ENCODE measurements around the gene BPGM.

Gene BPGM

DNA sequence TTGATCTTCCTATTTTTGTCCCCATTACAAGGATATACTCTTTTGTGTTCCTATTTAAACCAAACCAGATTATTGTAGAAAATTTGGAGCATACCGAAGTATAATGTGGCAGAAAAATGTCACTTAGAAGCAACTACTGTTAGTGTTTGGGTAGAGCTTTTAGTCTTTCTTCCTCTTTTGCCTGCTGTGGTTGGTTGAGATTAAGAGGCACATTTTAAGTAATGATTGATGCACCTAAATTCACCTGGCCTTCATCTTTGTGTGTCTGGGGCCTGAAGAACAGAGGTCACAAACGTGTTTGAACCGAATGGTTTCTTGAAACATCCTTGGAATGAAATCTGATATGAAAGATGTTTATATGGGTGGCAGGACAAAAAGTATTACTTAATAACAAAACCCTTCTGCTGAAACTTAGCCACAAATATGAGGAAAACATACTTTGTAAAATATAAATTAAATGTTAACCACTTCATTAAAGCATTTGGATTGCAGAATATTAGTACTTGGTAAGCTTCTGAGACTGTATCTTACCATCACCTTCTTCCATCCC is 2.6 kb downstream of the BPGM start:
- TF ChIP-seq, protein P1, sequence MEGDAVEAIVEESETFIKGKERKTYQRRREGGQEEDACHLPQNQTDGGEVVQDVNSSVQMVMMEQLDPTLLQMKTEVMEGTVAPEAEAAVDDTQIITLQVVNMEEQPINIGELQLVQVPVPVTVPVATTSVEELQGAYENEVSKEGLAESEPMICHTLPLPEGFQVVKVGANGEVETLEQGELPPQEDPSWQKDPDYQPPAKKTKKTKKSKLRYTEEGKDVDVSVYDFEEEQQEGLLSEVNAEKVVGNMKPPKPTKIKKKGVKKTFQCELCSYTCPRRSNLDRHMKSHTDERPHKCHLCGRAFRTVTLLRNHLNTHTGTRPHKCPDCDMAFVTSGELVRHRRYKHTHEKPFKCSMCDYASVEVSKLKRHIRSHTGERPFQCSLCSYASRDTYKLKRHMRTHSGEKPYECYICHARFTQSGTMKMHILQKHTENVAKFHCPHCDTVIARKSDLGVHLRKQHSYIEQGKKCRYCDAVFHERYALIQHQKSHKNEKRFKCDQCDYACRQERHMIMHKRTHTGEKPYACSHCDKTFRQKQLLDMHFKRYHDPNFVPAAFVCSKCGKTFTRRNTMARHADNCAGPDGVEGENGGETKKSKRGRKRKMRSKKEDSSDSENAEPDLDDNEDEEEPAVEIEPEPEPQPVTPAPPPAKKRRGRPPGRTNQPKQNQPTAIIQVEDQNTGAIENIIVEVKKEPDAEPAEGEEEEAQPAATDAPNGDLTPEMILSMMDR (IDR thresholded peaks at IDR 0.05; ENCODE audit: control insufficient read depth, extremely low read depth, insufficient read depth) = no peak
- H3K4me3 ChIP-seq (ENCODE audit: low read depth, low read length) = no peak overlapping the region
- no peak for DNase-seq (ENCODE audit: low read depth)

DNA sequence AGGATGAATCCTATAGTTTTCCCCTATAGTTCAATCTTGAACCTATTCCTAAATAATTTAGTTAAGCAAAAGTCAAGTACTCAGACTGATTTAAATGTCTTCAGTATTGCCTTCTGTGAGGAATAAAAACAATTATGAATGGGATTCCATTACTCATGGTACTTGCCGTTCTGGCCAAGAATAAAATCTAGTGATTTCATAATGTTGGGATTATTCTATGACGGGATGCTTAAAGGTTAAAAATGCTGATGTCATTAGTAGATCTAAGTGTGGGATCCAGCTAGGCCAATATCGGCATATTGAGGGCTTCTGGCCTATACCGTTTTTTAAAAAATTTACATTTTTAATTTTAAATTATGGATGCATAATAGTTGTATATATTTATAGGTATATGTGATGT is 5.3 kb downstream of the BPGM start:
- H3K4me3 ChIP-seq (ENCODE audit: low read depth, low read length) = no peak overlapping the region
- TF ChIP-seq, protein P1 (IDR thresholded peaks at IDR 0.05; ENCODE audit: control insufficient read depth, extremely low read depth, insufficient read depth) = no peak
- no peak for DNase-seq (ENCODE audit: low read depth)

DNA sequence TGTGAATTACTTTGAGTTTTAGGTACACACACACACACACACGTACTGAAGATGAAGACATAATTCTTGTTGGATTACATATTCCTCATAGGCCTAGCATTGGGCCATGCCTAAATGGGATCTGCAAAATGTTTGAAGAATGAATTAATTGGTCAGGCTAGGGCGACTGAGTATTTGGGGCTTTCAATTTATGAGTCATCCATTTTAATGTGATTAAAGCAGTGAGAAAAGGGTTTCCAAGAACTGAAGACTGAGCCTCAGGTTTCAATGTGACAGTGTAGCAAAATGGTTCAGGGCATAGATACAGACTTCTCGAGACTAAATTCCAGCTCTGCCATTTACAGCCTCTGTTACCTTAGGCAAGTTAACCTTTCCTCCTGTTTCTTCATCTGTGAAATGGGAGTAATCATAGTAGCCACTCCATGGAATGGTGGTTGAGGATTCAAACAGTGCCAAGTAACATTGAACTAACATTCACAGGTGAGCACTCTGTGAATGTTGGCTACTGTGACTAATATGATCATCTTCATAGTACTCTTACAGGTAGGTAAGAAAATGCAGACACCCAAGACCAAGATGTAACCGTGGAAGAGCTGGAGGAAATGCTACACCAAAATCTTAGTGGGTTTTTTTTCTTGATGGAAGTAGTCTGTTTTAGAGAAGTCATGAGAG is 7.6 kb downstream of the BPGM start:
- H3K4me3 ChIP-seq (ENCODE audit: low read depth, low read length) = no peak overlapping the region

DNA sequence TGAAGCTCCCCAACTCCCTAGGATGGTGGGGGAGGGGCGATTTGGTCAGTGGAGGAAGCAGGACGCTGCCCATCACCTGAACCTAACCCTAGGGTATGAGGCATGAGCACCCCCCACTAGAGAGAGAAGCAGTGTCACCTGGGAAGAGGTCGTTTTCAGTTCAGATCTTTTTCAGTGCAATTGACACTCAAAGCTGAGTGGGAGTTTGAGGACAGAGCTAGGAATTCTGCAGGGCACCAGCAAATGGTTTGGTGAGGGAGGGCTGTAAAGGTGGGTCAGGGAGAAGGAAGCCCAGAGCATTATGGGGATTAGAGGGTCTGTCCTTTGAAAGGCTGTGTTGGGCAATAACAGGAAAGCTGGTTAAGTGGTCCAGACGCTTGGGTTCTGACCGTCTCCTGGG is 10.9 kb downstream of the BPGM start:
- H3K4me3 ChIP-seq (ENCODE audit: low read depth, low read length) = no peak overlapping the region
- DNase-seq (ENCODE audit: low read depth) = no peak
- TF ChIP-seq, protein P1 (IDR thresholded peaks at IDR 0.05; ENCODE audit: control insufficient read depth, extremely low read depth, insufficient read depth) = no peak

More for the DNA sequence above, 7.6 kb downstream of the BPGM start:
- no peak for DNase-seq (ENCODE audit: low read depth)
- TF ChIP-seq, protein P1 (IDR thresholded peaks at IDR 0.05; ENCODE audit: control insufficient read depth, extremely low read depth, insufficient read depth) = no peak

DNA sequence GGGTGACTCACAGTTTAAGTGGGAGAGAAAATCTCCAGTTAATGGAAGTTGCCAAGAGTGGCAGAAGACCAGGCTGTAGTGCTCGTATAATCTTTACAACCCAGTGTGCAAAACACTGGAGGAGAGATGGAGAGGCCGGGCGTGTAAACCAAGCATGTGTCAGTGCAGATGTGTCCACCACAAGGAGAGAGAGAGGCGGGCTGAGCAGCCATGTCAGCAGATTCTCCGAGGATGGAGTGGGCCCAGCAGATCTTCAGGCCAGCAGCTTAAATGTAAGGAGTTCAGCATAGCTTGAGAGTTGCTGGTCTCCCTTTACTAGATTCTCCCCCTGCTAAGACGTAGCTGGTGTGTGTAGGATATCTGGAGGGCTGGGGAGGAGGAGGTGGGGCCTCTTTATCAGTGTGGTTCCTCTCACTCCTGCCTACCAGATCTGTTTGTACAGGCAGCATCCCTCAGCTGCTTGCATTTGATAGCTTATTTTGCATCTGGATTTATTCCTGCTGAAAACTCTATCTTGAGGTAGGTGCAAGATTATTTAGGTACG is 13.7 kb downstream of the BPGM start:
- TF ChIP-seq, protein P1 (IDR thresholded peaks at IDR 0.05; ENCODE audit: control insufficient read depth, extremely low read depth, insufficient read depth) = no peak
- DNase-seq (ENCODE audit: low read depth) = no peak
- H3K4me3 ChIP-seq (ENCODE audit: low read depth, low read length) = no peak overlapping the region

DNA sequence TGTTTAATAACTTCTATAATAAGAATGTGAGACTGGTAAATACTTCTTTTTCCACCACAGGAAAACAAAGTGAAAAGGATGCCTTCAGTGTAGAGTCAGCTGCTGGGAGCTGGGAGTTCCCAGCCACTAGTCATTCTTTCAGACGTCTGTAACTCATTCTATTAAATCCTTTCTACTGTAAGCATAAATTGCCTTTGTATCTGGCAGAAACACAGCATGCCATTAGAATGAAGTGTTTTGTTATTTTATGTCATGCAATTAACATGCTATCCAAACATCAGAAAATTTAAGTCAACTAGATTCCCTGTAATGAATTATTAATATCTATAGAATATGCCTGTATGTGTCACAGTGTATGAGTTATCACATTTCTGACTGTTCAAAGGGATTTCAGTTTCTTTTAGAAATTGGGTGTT is 14.3 kb downstream of the BPGM start:
- DNase-seq (ENCODE audit: low read depth) = no peak
- H3K4me3 ChIP-seq (ENCODE audit: low read depth, low read length) = no peak overlapping the region
- TF ChIP-seq, protein P1 (IDR thresholded peaks at IDR 0.05; ENCODE audit: control insufficient read depth, extremely low read depth, insufficient read depth) = no peak
